OCI-LY3 (cell line): ENCODE measurements around the gene FAM174B.

ENCODE experiments used
- H2AFZ ChIP-seq: fragments of 200-600, 300-600 bp; shearing (Covaris generic); 2 replicates; pipeline ENCODE4 v1.6.0; 2014; ENCODE audit warnings: antibody characterized with exemption, low read depth, low read length
- H3K27ac ChIP-seq: fragments of 200-600, 300-600 bp; sonication (generic); 2 replicates; pipeline ENCODE4 v1.5.1; 2014; ENCODE audit warnings: mild to moderate bottlenecking, low read length, moderate library complexity, mixed read lengths
- H3K27me3 ChIP-seq: fragments of 200-600, 300-600 bp; sonication (generic); 2 replicates; pipeline ENCODE4 v1.6.1; 2014; ENCODE audit warnings: low read depth, low read length, mixed read lengths
- H3K36me3 ChIP-seq: fragments of 200-600, 300-600 bp; sonication (generic); replicated peaks from 2 replicates; pipeline ENCODE3; 2014; ENCODE audit warnings: low read depth, low read length, mixed read lengths
- H3K4me1 ChIP-seq: fragments of 300-600, 200-600 bp; sonication (generic); 2 replicates; pipeline ENCODE4 v1.6.1; 2014; ENCODE audit warnings: low read length, mixed read lengths
- H3K4me2 ChIP-seq: fragments of 200-600, 300-600 bp; sonication (generic); 2 replicates; pipeline ENCODE4 v1.6.1; 2014; ENCODE audit warnings: low read length, mixed read lengths
- H3K4me3 ChIP-seq: fragments of 300-600, 200-600 bp; sonication (generic); 2 replicates; pipeline ENCODE4 v1.5.1; 2014; ENCODE audit warnings: antibody characterized with exemption, mild to moderate bottlenecking, low read length, moderate library complexity
- H3K79me2 ChIP-seq: fragments of 300-600, 200-600 bp; shearing (Covaris generic); 2 replicates; pipeline ENCODE4 v1.6.1; 2014; ENCODE audit warnings: mild to moderate bottlenecking, low read length, mixed read lengths
- H3K9ac ChIP-seq: fragments of 300-600, 200-600 bp; shearing (Covaris generic); 2 replicates; pipeline ENCODE4 v1.6.0; 2014; ENCODE audit warnings: mild to moderate bottlenecking, low read length, moderate library complexity
- H3K9me3 ChIP-seq: fragments of 200-600, 300-600 bp; shearing (Covaris generic); 2 replicates; pipeline ENCODE4 v1.6.1; 2014; ENCODE audit warnings: low read length, mixed read lengths; ENCODE audit not compliant: insufficient read depth
- H4K20me1 ChIP-seq: fragments of 200-600, 300-600 bp; sonication (generic); 2 replicates; pipeline ENCODE4 v1.6.1; 2016; ENCODE audit warnings: low read length, mixed read lengths; ENCODE audit not compliant: insufficient read depth
- CTCF ChIP-seq: fragments of 200-600, 300-600 bp; sonication (generic); IDR thresholded peaks from 2 replicates; pipeline ENCODE4 v1.5.1; 2014; ENCODE audit warnings: antibody characterized with exemption, low read length, low read depth
- EZH2phosphoT487 ChIP-seq: fragments of 200-600 bp; shearing (Covaris generic); IDR thresholded peaks from 2 replicates; pipeline ENCODE4 v1.6.1; 2018; ENCODE audit warnings: antibody characterized with exemption, mixed run types, low read depth

FAM174B gene

GRCh38 chr15:92583096-92584034, 72.2 kb downstream of the FAM174B start:
- TF ChIP-seq CTCF (no peak), EZH2phosphoT487 (no peak)
- H3K27ac ChIP-seq = no peak overlapping the region
- H3K9me3 ChIP-seq = no peaks in the 10 kb centered on the region
- peaks cover 39% of the 10 kb centered on the region for H3K27me3 ChIP-seq
- H3K9ac ChIP-seq = no peak overlapping the region
- no peak overlapping the region for H3K4me2 ChIP-seq
- H3K4me1 ChIP-seq = no peaks in the 10 kb centered on the region
- H3K36me3 ChIP-seq = no peaks in the 10 kb centered on the region
- no peaks in the 10 kb centered on the region for H3K79me2 ChIP-seq
- H3K4me3 ChIP-seq = no peak overlapping the region
- no peak overlapping the region for H2AFZ ChIP-seq
- no peaks in the 10 kb centered on the region for H4K20me1 ChIP-seq

GRCh38 chr15:92582206-92582605, 73.4 kb downstream of the FAM174B start:
- H3K79me2 ChIP-seq = no peaks in the 10 kb centered on the region
- no peak overlapping the region for H2AFZ ChIP-seq
- no peak for TF ChIP-seq EZH2phosphoT487
- TF ChIP-seq CTCF = no peak
- no peaks in the 10 kb centered on the region for H3K9me3 ChIP-seq
- H3K4me1 ChIP-seq = no peaks in the 10 kb centered on the region
- H3K4me2 ChIP-seq = no peak overlapping the region
- H3K4me3 ChIP-seq = no peak overlapping the region
- H3K27ac ChIP-seq = no peak overlapping the region
- no peaks in the 10 kb centered on the region for H4K20me1 ChIP-seq
- no peak overlapping the region for H3K9ac ChIP-seq
- H3K27me3 ChIP-seq = peaks cover 38% of the 10 kb centered on the region
- no peaks in the 10 kb centered on the region for H3K36me3 ChIP-seq

- H2AFZ ChIP-seq = no peak overlapping the region
- H3K4me3 ChIP-seq = no peak overlapping the region
- no peaks in the 10 kb centered on the region for H3K4me1 ChIP-seq
- no peaks in the 10 kb centered on the region for H3K79me2 ChIP-seq
- H3K36me3 ChIP-seq = no peaks in the 10 kb centered on the region
- H4K20me1 ChIP-seq = no peaks in the 10 kb centered on the region
- H3K27ac ChIP-seq = no peak overlapping the region
- no peak overlapping the region for H3K9ac ChIP-seq
- no peak overlapping the region for H3K4me2 ChIP-seq
- H3K9me3 ChIP-seq = no peaks in the 10 kb centered on the region
- TF ChIP-seq EZH2phosphoT487 = no peak
- TF ChIP-seq CTCF = no peak
- peaks cover 45% of the 10 kb centered on the region for H3K27me3 ChIP-seq
These were observed 74.6 kb downstream of the FAM174B start for GRCh38 chr15:92580933-92581445.

GRCh38 chr15:92580521-92580920, 75.1 kb downstream of the FAM174B start:
- no peak for TF ChIP-seq EZH2phosphoT487
- TF ChIP-seq CTCF = no peak
- Histone ChIP-seq H3K79me2 (no peaks in the 10 kb centered on the region), H3K4me2 (no peak overlapping the region), H3K9ac (no peak overlapping the region), H3K36me3 (no peaks in the 10 kb centered on the region), H2AFZ (no peak overlapping the region), H3K27ac (no peak overlapping the region), H3K4me1 (no peaks in the 10 kb centered on the region), H4K20me1 (no peaks in the 10 kb centered on the region), H3K4me3 (no peak overlapping the region), H3K27me3 (peaks cover 47% of the 10 kb centered on the region), H3K9me3 (no peaks in the 10 kb centered on the region)
